Sigmoid colon (tissue), 7 donors: ENCODE measurements around the gene R3HDM1. TPM values are rescaled to one million over a fixed set of nuclear protein-coding genes. Genes with fewer than 3 reads are reported as not detected.

Source experiments
- DNase-seq: peaks from one replicate; pipeline ENCODE4 v3.0.0-alpha.2; 2019
- H3K27ac ChIP-seq, 4 donors: fragments of 200-600 bp; sonication (generic); one replicate each; pipeline ENCODE4 v1.5.1; 2016 to 2019; ENCODE audit warnings: mild to moderate bottlenecking in 1 of 4
- H3K27me3 ChIP-seq, 3 donors: fragments of 200-600 bp; sonication (generic); one replicate each; pipeline ENCODE4 v1.5.1; 2019; ENCODE audit warnings: mild to moderate bottlenecking in 1 of 3
- H3K36me3 ChIP-seq, 4 donors: fragments of 200-600 bp; sonication (generic); one replicate each; pipeline ENCODE4 v1.5.1; 2016 to 2019
- H3K4me1 ChIP-seq, 4 donors: fragments of 200-600 bp; sonication (generic); one replicate each; pipeline ENCODE4 v1.5.1; 2017 to 2019
- H3K4me3 ChIP-seq, 4 donors: fragments of 200-600 bp; sonication (generic); one replicate each; pipeline ENCODE4 v1.5.1; 2017 to 2019; ENCODE audit warnings: mild to moderate bottlenecking in 2 of 4, moderate library complexity in 1 of 4
- H3K9me3 ChIP-seq, 4 donors: fragments of 200-600 bp in 3 of 4; sonication (generic) in 3 of 4; one replicate each; pipeline versions ENCODE4 v1.5.1 to v1.6.1; 2013 to 2019
- EP300 ChIP-seq, 4 donors: sonication (generic); formaldehyde crosslinking; IDR thresholded peaks; one replicate each; pipeline ENCODE4 v1.6.1; 2017; ENCODE audit warnings: antibody characterized with exemption in 4 of 4
- POLR2A ChIP-seq, 2 donors: fragments of 450-650 bp; IDR thresholded peaks; one replicate each; pipeline ENCODE4 v1.6.1; 2016; ENCODE audit warnings: antibody characterized with exemption in 2 of 2, mild to moderate bottlenecking in 2 of 2, moderate library complexity in 2 of 2
- POLR2AphosphoS5 ChIP-seq, 4 donors: sonication (generic); formaldehyde crosslinking; IDR thresholded peaks; one replicate each; pipeline ENCODE4 v1.6.1; 2017; ENCODE audit warnings: antibody characterized with exemption in 4 of 4
- WGBS, 2 donors: extraction: QIAGEN DNeasy Blood & Tissue Kit; methylation state at CpG; one replicate each; pipeline ENCODE4 v1.1.7; 2013; 5-methylcytosine and 5-hydroxymethylcytosine counted together
- intact Hi-C: fragments of 100-400 bp; cut with DNase I; formaldehyde crosslinking; loops from one replicate; pipeline ENCODE4 v1.15.1; 2023
- polyA plus RNA-seq, 3 donors: library from polyadenylated mRNA; stranded (reverse); fragments of 200-250 nt; gene quantifications; one replicate each; pipeline ENCODE4 v1.2.3, GENCODE V29; 2013
- total RNA-seq, 4 donors: library from RNA; depleted of rRNA; stranded (reverse); fragments of >200 nt; gene quantifications; one replicate each; pipeline ENCODE4 v1.1.0, GENCODE V29; 2016
- TF ChIP-seq, protein P1 (sequence below), 4 experiments: fragments of 450-650 bp in 3 of 4; fragments of 200-600 bp in 1 of 4; IDR thresholded peaks; one replicate each; pipeline ENCODE4 v1.5.1; 2016 to 2019; ENCODE audit warnings: antibody characterized with exemption in 4 of 4, mild to moderate bottlenecking in 3 of 4, moderate library complexity in 2 of 4
- donor health status: healthy with polysubstance abuse.
- donor health status: Bipolar disorder and iron deficiency.
- donor health status: healthy.

R3HDM1 gene
- total and polyA plus RNA-seq, 7 donors, result 5.3 to 34.6 (median 14.2) TPM

DNA sequence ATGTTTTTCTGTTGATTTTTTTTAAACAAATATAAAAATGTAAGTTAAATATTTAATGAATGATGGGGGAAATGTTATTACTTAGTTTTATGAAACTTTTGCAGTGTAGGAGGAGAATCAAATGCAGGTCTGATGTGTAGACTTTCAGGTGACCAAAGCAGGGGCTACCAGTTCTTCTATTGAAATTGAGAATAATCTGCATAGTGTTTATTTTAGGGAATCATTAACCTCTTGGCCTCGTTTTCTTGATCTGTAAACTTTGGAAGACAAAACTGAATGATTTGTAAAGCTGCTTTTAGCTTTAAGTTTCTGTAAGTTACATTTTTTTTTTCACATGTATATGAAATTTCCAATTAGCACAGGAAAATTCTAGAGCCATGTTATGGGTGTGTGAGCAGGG is 99.2 kb downstream of the R3HDM1 start:
- peaks cover 0 to 14% (median 0%) of the 10 kb centered on the region in 4 donors for H3K36me3 ChIP-seq
- no peaks in the 10 kb centered on the region for H3K9me3 ChIP-seq
- TF ChIP-seq POLR2A (IDR thresholded peaks at IDR 0.05) (no peak), EP300 (IDR thresholded peaks at IDR 0.05) (no peak)
- TF ChIP-seq, protein P1, sequence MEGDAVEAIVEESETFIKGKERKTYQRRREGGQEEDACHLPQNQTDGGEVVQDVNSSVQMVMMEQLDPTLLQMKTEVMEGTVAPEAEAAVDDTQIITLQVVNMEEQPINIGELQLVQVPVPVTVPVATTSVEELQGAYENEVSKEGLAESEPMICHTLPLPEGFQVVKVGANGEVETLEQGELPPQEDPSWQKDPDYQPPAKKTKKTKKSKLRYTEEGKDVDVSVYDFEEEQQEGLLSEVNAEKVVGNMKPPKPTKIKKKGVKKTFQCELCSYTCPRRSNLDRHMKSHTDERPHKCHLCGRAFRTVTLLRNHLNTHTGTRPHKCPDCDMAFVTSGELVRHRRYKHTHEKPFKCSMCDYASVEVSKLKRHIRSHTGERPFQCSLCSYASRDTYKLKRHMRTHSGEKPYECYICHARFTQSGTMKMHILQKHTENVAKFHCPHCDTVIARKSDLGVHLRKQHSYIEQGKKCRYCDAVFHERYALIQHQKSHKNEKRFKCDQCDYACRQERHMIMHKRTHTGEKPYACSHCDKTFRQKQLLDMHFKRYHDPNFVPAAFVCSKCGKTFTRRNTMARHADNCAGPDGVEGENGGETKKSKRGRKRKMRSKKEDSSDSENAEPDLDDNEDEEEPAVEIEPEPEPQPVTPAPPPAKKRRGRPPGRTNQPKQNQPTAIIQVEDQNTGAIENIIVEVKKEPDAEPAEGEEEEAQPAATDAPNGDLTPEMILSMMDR (IDR thresholded peaks at IDR 0.05), result no peak
- no peak overlapping the region for H3K27ac ChIP-seq
- H3K27me3 ChIP-seq, result no peaks in the 10 kb centered on the region
- no peak for DNase-seq
- 23 to 56% methylated on average over 1 of the region's 1 CpG for WGBS, 2 donors
- no peaks in the 10 kb centered on the region for H3K4me1 ChIP-seq
- intact Hi-C loops, result no loop called here
- no peak overlapping the region for H3K4me3 ChIP-seq

- DNase-seq, result no peak
- H3K9me3 ChIP-seq, result no peaks in the 10 kb centered on the region
- no peak overlapping the region for H3K27ac ChIP-seq
- no peak overlapping the region for H3K4me3 ChIP-seq
- H3K27me3 ChIP-seq, result no peaks in the 10 kb centered on the region
- intact Hi-C loops, result no loop called here
- 16 to 72% methylated on average over 4 of the region's 4 CpGs for WGBS, 2 donors
- peaks cover 0 to 44% (median 0%) of the 10 kb centered on the region in 4 donors for H3K36me3 ChIP-seq
- H3K4me1 ChIP-seq, result no peaks in the 10 kb centered on the region
- TF ChIP-seq, protein P1 (IDR thresholded peaks at IDR 0.05), result no peak
- TF ChIP-seq POLR2A (IDR thresholded peaks at IDR 0.05), result no peak
Observed at GRCh38 chr2:135633582-135633981, 102.3 kb downstream of the R3HDM1 start.

DNA sequence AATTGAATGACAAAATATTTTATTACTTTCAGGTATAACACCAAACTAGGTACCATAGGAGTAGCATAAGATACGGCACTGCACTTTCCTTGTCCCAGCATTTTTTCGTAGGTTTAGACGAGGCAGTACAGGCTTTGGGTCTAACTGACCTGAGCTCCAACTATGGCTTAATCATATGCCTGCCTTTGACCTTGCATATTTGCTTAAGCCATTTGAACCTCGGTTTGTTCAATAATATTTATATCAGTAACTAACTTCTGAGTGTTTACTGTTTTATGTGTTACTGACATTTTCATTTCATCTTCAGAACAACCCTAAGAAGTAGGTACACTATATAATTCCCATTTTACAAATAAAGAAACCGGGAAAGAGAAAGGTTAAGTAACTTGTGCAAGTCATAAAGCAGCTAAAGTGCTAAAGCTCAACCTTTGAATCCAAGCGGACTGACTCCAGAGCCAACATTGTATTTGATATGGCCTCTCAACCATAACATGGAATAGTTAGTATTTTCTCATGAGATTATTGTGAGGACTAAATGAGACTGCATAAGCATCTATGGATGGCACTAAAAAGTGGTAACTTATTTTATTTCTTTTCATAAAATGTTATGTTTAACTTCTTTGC is 104.0 kb downstream of the R3HDM1 start:
- TF ChIP-seq, protein P1 (IDR thresholded peaks at IDR 0.05), result no peak
- TF ChIP-seq POLR2AphosphoS5 (IDR thresholded peaks at IDR 0.05) (no peak), POLR2A (IDR thresholded peaks at IDR 0.05) (no peak), EP300 (IDR thresholded peaks at IDR 0.05) (no peak)
- intact Hi-C loops, result no loop called here
- DNase-seq, result no peak
- Histone ChIP-seq H3K36me3 (peaks cover 0 to 60% (median 0%) of the 10 kb centered on the region in 4 donors), H3K4me1 (no peaks in the 10 kb centered on the region), H3K4me3 (no peak overlapping the region), H3K9me3 (no peaks in the 10 kb centered on the region), H3K27ac (no peak overlapping the region), H3K27me3 (no peaks in the 10 kb centered on the region)
- WGBS, 2 donors, result 36 to 71% methylated on average over 6 of the region's 6 CpGs

DNA sequence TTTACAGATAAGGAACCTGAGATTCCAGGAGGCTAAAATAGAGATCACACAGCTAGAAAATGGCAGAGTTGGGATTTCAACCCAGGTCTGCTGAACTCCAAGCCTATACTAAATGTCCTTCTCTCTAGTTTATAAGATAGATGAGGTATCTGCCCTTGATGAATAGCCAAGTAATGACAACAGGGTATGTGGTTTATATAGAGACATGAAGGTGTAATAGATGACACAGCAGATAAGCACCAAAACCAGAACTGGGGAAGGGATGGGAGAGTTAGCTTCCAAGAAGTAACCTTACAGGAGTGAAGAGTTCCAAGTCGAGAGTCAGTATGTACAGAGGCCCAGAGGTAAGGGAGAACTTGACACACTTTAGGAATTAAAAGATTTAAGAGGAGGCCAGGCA is 105.7 kb downstream of the R3HDM1 start:
- intact Hi-C loops, result no loop called here
- WGBS, 2 donors, result 87 to 98% methylated on average over 1 of the region's 1 CpG
- no peaks in the 10 kb centered on the region for H3K27me3 ChIP-seq
- no peak overlapping the region for H3K27ac ChIP-seq
- no peak overlapping the region for H3K4me3 ChIP-seq
- H3K36me3 ChIP-seq, result peaks cover 0 to 64% (median 0%) of the 10 kb centered on the region in 4 donors
- TF ChIP-seq POLR2A (IDR thresholded peaks at IDR 0.05) (no peak), POLR2AphosphoS5 (IDR thresholded peaks at IDR 0.05) (no peak), EP300 (IDR thresholded peaks at IDR 0.05) (no peak)
- TF ChIP-seq, protein P1 (IDR thresholded peaks at IDR 0.05), result no peak
- no peaks in the 10 kb centered on the region for H3K9me3 ChIP-seq
- no peaks in the 10 kb centered on the region for H3K4me1 ChIP-seq
- no peak for DNase-seq
